IPS-18a (cell line): ENCODE results near the gene SLC6A3.

ENCODE experiments used
- H3K27ac ChIP-seq: one replicate; pipeline ENCODE4 v1.5.1; 2013; ENCODE audit warnings: low read length
- H3K27me3 ChIP-seq: one replicate; pipeline ENCODE4 v1.6.1; 2013; ENCODE audit warnings: mild to moderate bottlenecking, low read length; ENCODE audit not compliant: control insufficient read depth, insufficient read depth
- H3K36me3 ChIP-seq: one replicate; pipeline ENCODE4 v1.6.1; 2013; ENCODE audit warnings: low read depth, low read length; ENCODE audit not compliant: control insufficient read depth
- H3K4me1 ChIP-seq: one replicate; pipeline ENCODE4 v1.6.1; 2013; ENCODE audit warnings: low read depth, low read length; ENCODE audit not compliant: control insufficient read depth
- H3K4me3 ChIP-seq: one replicate; pipeline ENCODE4 v1.5.1; 2013; ENCODE audit warnings: low read length
- H3K9ac ChIP-seq: one replicate; pipeline ENCODE4 v1.6.1; 2013; ENCODE audit warnings: mild to moderate bottlenecking, low read length, moderate library complexity
- H3K9me3 ChIP-seq: one replicate; pipeline ENCODE4 v1.6.1; 2013; ENCODE audit warnings: low read depth, low read length; ENCODE audit not compliant: control insufficient read depth

Gene SLC6A3

DNA sequence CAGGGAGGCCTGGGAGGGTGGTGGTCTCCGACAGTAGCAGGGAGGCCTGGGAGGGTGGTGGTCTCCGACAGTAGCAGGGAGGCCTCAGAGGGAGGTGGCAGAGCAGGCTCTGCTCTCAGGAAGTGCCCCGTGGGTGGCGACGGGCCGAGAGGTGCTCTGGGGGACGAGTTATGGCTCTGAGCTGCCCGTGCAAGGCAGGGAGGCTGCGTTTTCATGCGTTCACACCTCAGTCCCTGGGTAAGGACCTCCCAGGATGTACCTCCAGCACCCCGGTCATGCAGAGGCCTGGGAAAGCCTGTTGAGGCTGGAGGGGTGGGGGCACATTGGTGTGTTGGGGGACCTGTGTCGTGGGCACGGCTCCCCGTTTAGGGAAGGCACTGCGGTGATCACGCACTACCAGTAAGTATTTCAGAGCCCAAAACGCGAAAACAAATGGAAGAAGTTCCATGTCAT lies 63.0 kb downstream of the SLC6A3 start:
- Histone ChIP-seq H3K27ac (no peak overlapping the region), H3K36me3 (no peaks in the 10 kb centered on the region), H3K9ac (no peak overlapping the region), H3K27me3 (peaks cover 58% of the 10 kb centered on the region), H3K4me3 (no peak overlapping the region), H3K4me1 (peaks cover 3% of the 10 kb centered on the region), H3K9me3 (no peaks in the 10 kb centered on the region)

DNA sequence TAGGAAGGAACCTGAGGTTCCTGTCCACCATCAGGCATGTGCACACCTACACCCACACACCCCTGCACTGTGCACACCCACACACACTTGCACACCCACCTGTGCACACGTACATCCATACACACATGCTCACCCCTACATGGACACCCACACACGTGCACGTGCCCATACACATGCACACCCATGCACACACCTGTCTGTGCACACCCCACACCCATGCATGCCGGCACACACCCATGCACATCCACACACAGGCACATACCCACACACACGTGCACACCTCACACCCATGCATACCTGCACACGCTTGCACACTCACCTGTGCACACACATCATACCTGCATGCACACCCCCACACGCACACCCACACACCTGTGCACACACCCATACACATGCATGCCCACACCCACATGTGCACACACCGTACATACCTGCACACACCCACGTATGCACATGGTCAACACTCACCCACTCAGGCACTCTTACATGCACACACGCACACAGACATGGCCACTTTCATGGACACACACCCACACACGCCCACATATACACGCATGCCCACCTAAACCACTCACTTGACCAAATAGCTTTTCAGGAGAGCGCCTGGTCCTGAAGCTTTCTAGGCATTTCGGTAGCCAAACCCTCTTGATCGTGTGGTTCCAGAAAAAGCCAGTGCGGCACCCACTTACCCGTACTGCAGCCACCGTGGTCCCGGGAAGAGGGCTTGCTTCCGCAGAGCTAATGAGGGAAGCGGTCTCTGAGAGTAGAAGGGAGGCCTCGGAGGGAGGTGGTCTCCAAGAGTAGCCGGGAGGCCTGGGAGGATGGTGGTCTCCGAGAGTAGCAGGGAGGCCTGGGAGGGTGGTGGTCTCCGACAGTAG lies 63.6 kb downstream of the SLC6A3 start:
- Histone ChIP-seq H3K27ac (no peak overlapping the region), H3K36me3 (no peaks in the 10 kb centered on the region), H3K9ac (no peak overlapping the region), H3K4me1 (peaks cover 3% of the 10 kb centered on the region), H3K27me3 (peaks cover 51% of the 10 kb centered on the region), H3K9me3 (no peaks in the 10 kb centered on the region), H3K4me3 (no peak overlapping the region)

DNA sequence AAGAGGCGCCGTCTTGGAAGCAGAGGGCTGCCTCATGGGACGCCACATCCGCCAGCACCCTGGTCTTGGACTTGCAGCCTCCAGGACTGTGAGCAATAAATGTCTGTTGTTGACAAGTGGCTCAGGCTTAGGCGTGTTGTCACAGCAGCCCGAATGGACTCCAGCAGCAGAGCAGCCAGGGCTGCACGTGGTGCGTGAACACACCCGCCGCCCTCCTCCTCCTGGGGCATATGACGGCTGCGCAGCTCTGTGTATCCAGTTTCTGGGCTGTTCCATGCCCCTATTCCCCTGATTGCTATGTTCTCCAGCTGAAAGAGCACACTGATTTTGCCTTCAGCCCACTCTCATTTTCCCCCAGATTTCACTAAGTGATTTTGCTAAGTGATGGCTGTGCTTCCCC lies 64.3 kb downstream of the SLC6A3 start:
- peaks cover 3% of the 10 kb centered on the region for H3K4me1 ChIP-seq
- no peak overlapping the region for H3K4me3 ChIP-seq
- H3K36me3 ChIP-seq: no peaks in the 10 kb centered on the region
- no peak overlapping the region for H3K27ac ChIP-seq
- peaks cover 44% of the 10 kb centered on the region for H3K27me3 ChIP-seq
- H3K9me3 ChIP-seq: no peaks in the 10 kb centered on the region
- no peak overlapping the region for H3K9ac ChIP-seq

DNA sequence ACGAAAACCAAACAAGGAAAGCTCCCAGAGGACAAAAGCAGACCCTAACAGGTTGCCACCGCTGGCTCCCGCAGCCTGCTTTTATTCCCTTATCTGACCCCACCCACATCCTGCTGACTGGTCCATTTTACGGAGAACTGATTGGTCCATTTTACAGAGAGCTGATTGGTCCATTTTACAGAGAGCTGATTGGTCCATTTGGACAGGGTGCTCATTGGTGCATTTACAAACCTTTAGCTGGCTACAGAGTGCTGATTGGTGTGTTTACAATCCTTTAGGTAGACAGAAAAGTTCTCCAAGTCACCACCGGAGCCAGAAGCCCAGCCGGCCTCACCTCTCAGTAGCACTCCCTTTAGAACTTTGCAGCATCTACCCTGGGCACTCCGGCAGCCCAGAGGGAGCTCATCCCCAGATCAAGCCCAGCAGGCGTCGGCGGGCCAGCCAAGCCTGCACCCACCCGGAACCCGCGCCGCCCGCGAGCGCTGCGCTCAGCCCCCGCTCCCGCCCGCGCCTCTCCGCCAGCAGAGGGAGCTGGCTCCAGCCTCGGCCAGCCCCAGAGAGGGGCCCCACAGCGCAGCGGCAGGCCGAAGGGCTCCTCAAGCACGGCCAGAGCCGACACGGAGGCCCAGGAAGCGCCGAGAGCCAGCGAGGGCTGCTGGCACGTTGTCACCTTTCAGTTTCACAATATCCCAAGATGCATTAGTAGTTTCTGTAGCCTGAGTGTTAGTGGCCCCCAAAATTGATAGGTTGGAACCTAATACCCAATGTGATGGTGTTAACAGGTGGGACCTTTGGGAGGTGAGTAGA lies 65.0 kb downstream of the SLC6A3 start:
- Histone ChIP-seq H3K4me3 (no peak overlapping the region), H3K36me3 (no peaks in the 10 kb centered on the region), H3K9me3 (no peaks in the 10 kb centered on the region), H3K4me1 (peaks cover 3% of the 10 kb centered on the region), H3K27ac (no peak overlapping the region), H3K9ac (no peak overlapping the region), H3K27me3 (peaks cover 37% of the 10 kb centered on the region)

DNA sequence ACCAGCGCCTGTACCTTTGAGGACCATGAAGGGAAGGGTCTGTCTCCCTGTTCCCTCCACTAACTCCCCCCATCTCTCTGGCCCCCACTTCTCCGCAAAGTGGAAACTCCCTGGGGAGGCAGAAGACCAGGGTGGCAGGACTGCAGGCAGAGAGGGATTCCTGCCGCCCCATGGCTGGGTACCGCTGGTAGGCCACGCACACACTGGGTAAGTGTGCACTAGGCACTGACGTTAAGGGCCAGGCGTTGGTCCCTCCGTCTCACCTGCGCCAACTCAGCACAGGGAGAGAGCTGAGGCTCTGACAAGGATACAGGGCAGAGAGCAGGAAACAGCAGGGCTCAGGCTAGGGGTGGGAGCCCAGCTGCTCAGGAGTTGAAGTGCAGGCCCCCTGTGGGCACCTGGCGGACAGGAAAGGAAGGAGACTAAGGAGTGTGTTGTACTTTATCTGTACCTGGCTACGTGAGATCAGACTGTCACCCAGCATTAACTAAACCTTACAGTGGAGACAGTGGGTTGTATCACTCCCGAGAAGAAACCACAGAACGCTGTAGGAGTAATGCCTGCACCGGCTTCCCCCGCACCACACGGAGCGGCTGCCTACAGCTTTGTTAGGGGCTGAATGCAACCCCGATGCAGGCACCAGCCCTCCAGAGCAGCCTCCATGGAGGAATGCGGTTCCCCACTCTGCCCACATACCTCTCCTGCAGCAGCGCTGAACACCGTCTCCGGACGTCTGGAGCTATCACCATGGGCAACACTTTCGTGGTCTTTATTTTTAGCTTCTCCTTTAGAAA lies 66.2 kb downstream of the SLC6A3 start:
- Histone ChIP-seq H3K4me3 (no peak overlapping the region), H3K9me3 (no peaks in the 10 kb centered on the region), H3K9ac (no peak overlapping the region), H3K4me1 (peaks cover 3% of the 10 kb centered on the region), H3K27me3 (peaks cover 28% of the 10 kb centered on the region), H3K27ac (no peak overlapping the region), H3K36me3 (no peaks in the 10 kb centered on the region)

DNA sequence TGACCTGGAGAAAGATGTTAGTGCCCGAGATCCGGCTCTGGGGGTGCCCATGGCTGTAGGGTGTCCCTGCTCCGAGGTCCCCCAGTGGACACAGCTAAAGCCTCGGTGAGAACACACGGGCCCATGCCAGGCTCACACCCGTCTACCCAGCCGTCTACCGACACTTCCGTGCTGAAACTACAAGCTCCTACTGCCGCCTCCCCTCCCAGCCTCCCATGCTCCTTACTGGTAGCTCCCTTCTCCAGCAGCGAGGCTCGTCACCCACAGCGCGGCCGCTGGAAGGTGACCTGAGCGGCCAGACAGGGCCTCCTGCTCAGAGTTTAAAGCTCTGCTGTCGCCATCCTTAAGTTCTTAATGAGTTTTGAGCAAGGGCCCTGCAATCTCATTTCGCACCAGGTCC lies 67.1 kb downstream of the SLC6A3 start:
- no peak overlapping the region for H3K4me3 ChIP-seq
- H3K27me3 ChIP-seq: peaks cover 22% of the 10 kb centered on the region
- no peaks in the 10 kb centered on the region for H3K36me3 ChIP-seq
- peaks cover 3% of the 10 kb centered on the region for H3K4me1 ChIP-seq
- no peak overlapping the region for H3K27ac ChIP-seq
- no peak overlapping the region for H3K9ac ChIP-seq
- no peaks in the 10 kb centered on the region for H3K9me3 ChIP-seq

DNA sequence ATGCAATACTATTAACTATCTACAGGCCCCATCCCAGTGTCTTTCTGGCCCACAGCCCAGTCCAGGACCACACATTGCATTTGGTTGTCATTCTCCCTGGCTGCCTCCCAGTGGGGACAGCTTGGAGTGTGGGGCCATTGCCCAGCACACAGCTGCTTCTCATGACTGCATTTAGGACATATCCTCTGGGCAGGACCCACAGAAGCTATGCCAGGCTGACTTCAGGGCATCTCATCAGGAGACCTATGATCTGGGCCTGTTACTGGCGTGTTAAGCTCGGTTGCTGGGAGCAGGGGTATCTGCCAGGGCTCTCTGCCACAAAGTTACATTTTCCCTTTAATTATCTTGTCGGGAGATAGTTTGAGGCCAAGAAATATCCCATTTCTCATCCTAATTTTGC lies 68.3 kb downstream of the SLC6A3 start:
- no peaks in the 10 kb centered on the region for H3K36me3 ChIP-seq
- H3K27ac ChIP-seq: no peak overlapping the region
- H3K9me3 ChIP-seq: no peaks in the 10 kb centered on the region
- H3K27me3 ChIP-seq: peaks cover 22% of the 10 kb centered on the region
- H3K4me1 ChIP-seq: peaks cover 3% of the 10 kb centered on the region
- H3K4me3 ChIP-seq: no peak overlapping the region
- H3K9ac ChIP-seq: no peak overlapping the region

DNA sequence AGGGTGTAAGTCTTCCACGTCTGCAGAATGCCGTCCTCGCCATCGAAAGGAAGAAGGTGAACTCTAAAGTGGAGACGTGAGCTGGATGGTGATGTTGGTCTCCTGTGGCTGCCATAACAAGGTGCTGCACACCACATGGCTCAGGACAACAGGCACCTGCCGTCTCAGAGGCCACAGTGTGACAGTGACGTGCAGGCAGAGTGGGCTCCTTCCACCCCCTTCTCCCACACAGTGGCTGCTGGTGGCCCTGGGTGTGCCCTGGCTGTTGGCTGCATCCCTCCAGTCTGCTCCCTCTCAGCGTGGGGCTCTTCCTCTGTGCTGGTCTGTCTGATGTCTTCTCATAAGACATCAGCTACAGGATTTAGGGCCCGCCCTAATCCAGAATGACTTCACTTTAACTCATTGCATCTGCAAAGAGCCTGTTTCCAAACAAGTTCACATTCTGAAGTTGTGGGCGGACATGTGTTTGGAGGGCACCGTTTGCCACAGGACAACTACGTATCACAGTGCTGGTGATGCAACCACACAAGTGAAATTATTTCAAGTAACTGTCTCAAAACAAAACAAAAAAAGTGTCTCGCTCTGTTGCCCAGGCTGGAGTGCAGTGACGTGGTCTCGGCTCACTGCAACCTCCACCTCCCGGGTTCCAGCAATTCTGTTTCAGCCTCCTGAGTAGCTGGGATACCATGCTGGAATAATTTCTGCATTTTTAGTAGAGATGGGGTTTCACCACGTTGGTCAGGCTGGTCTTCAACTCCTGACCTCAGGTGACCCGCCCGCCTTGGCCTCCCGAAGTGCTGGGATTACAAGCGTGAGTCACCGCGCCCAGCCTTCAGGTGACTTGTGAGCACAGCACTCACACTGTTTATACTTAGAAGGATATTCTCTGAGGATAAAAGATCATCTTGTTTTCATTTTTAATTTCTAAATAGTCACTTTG lies 69.1 kb downstream of the SLC6A3 start:
- Histone ChIP-seq H3K27ac (no peak overlapping the region), H3K9me3 (no peaks in the 10 kb centered on the region), H3K36me3 (no peaks in the 10 kb centered on the region), H3K4me1 (peaks cover 3% of the 10 kb centered on the region), H3K9ac (no peak overlapping the region), H3K4me3 (no peak overlapping the region), H3K27me3 (peaks cover 16% of the 10 kb centered on the region)

DNA sequence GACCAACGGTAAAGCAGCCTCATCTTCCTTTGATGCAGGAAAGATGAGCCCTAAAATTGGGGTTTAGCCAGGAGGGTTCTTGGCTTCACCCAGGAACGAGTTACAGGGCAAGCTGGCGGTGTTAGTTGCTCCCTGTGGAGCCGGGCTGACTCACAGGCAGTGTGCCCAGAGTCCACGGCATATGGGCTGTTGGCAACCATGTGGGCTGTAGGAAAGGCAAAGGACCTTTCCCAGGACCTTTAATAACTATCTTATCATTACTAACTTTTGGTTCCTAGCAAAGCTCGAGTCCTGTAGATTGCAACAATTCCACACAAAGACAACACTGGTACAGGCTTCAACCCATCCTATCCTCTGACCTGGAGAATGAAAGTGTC lies 70.6 kb downstream of the SLC6A3 start:
- Histone ChIP-seq H3K9ac (no peak overlapping the region), H3K27me3 (peaks cover 2% of the 10 kb centered on the region), H3K27ac (no peak overlapping the region), H3K36me3 (no peaks in the 10 kb centered on the region), H3K4me3 (no peak overlapping the region), H3K4me1 (no peaks in the 10 kb centered on the region), H3K9me3 (no peaks in the 10 kb centered on the region)

DNA sequence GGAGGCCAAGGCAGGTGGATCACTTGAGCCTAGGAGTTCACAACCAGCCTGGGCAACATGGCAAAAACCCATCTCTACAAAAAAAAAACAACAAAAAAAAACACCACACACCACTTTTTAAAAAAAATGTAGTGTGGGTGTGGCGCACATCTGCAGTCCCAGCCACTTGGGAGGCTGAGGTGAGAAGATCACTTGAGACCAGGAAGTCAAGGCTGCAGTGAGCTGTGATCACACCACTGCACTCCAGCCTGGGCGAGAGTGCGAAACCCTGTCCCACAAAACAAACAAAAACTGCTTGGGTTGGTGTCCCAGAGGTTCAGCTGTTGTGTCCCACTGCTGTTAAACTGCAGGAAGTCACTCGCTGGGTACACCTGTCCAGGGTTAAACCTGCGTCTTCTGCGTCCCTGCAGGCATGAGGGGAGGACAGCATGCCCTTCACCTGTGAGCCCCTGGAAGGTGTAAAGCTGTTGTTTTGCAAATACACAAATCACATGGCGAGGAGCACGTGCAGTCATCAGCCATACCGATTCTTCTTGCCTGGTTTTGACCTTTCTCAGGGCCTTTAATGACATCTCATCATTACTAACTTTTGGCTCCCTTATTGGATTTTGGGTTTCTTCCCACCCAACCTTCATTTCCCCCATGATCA lies 71.1 kb downstream of the SLC6A3 start:
- H3K27ac ChIP-seq: no peak overlapping the region
- no peaks in the 10 kb centered on the region for H3K4me1 ChIP-seq
- H3K27me3 ChIP-seq: no peaks in the 10 kb centered on the region
- no peak overlapping the region for H3K4me3 ChIP-seq
- H3K36me3 ChIP-seq: no peaks in the 10 kb centered on the region
- H3K9ac ChIP-seq: no peak overlapping the region
- no peaks in the 10 kb centered on the region for H3K9me3 ChIP-seq
